H9 (cell line): ENCODE results near the gene FGF4. TPM values are rescaled to one million over a fixed set of nuclear protein-coding genes. Genes with fewer than 3 reads are reported as not detected.

Experiments
- DNase-seq: peaks from one replicate; pipeline ENCODE4 v3.0.0-alpha.2; 2017
- H2AFZ ChIP-seq: one replicate; pipeline ENCODE4 v1.6.1; 2013; ENCODE audit warnings: mild to moderate bottlenecking, low read length, control low read depth, moderate library complexity
- H2AK5ac ChIP-seq: 2 replicates; pipeline ENCODE4 v1.6.1; 2013; ENCODE audit warnings: low read length, control low read depth, mixed read lengths; ENCODE audit not compliant: insufficient read length
- H2BK120ac ChIP-seq: one replicate; pipeline ENCODE4 v1.6.1; 2013; ENCODE audit warnings: low read depth, mild to moderate bottlenecking, low read length, control low read depth, inconsistent platforms; ENCODE audit not compliant: poor library complexity, severe bottlenecking
- H2BK12ac ChIP-seq: 2 replicates; pipeline ENCODE4 v1.6.1; 2013; ENCODE audit warnings: low read length, control low read depth, mixed read lengths, low read depth; ENCODE audit not compliant: insufficient read length
- H2BK15ac ChIP-seq: 2 replicates; pipeline ENCODE4 v1.6.1; 2013; ENCODE audit warnings: low read depth, low read length, control low read depth
- H2BK20ac ChIP-seq: one replicate; pipeline ENCODE4 v1.6.1; 2013; ENCODE audit warnings: low read depth, mild to moderate bottlenecking, low read length, control low read depth, inconsistent platforms; ENCODE audit not compliant: poor library complexity, severe bottlenecking
- H2BK5ac ChIP-seq: 2 replicates; pipeline ENCODE4 v1.6.1; 2013; ENCODE audit warnings: low read length, control low read depth, mixed read lengths; ENCODE audit not compliant: insufficient read length
- H3K14ac ChIP-seq: 2 replicates; pipeline ENCODE4 v1.6.1; 2013; ENCODE audit warnings: low read length, control low read depth; ENCODE audit not compliant: insufficient read depth
- H3K18ac ChIP-seq: 2 replicates; pipeline ENCODE4 v1.6.1; 2013; ENCODE audit warnings: low read depth, mild to moderate bottlenecking, mixed read lengths, low read length, control low read depth; ENCODE audit not compliant: insufficient read length
- H3K23ac ChIP-seq: 2 replicates; pipeline ENCODE4 v1.6.1; 2013; ENCODE audit warnings: low read length, control low read depth, mixed read lengths, low read depth; ENCODE audit not compliant: insufficient read length
- H3K23me2 ChIP-seq: 2 replicates; pipeline ENCODE4 v1.6.1; 2013; ENCODE audit warnings: low read depth, mild to moderate bottlenecking, mixed read lengths, low read length, control low read depth; ENCODE audit not compliant: insufficient read length, poor library complexity, severe bottlenecking
- H3K27ac ChIP-seq: 2 replicates; pipeline ENCODE4 v1.5.1; 2013; ENCODE audit warnings: low read length, control low read depth, mixed read lengths, low read depth; ENCODE audit not compliant: insufficient read length
- H3K27me3 ChIP-seq: 2 replicates; pipeline ENCODE4 v1.6.1; 2013; ENCODE audit warnings: low read length, control low read depth, inconsistent platforms; ENCODE audit not compliant: insufficient read depth
- H3K4ac ChIP-seq: 2 replicates; pipeline ENCODE4 v1.6.1; 2013; ENCODE audit warnings: low read depth, mild to moderate bottlenecking, control low read depth, inconsistent platforms, low read length, moderate library complexity
- H3K4me1 ChIP-seq: 2 replicates; pipeline ENCODE4 v1.6.1; 2013; ENCODE audit warnings: low read length, control low read depth, inconsistent platforms; ENCODE audit not compliant: insufficient read depth
- H3K4me2 ChIP-seq: 2 replicates; pipeline ENCODE4 v1.6.1; 2013; ENCODE audit warnings: low read length, control low read depth, mixed read lengths; ENCODE audit not compliant: insufficient read length, insufficient read depth
- H3K56ac ChIP-seq: 2 replicates; pipeline ENCODE4 v1.6.1; 2013; ENCODE audit warnings: low read depth, mild to moderate bottlenecking, mixed read lengths, low read length, control low read depth; ENCODE audit not compliant: insufficient read length
- H3K79me1 ChIP-seq: 2 replicates; pipeline ENCODE4 v1.6.1; 2013; ENCODE audit warnings: low read depth, mild to moderate bottlenecking, moderate library complexity, low read length, control low read depth, inconsistent platforms; ENCODE audit not compliant: insufficient read depth, poor library complexity, severe bottlenecking
- H3K79me2 ChIP-seq: 2 replicates; pipeline ENCODE4 v1.6.1; 2013; ENCODE audit warnings: low read length, control low read depth, inconsistent platforms; ENCODE audit not compliant: insufficient read depth
- H3K9ac ChIP-seq: 2 replicates; pipeline ENCODE4 v1.6.1; 2013; ENCODE audit warnings: low read length, control low read depth, mixed read lengths; ENCODE audit not compliant: insufficient read length; ENCODE audit errors: extremely low read depth
- H3K9me3 ChIP-seq: one replicate; pipeline ENCODE4 v1.6.1; 2013; ENCODE audit warnings: low read depth, low read length, inconsistent platforms; ENCODE audit not compliant: control insufficient read depth
- H3T11ph ChIP-seq: one replicate; pipeline ENCODE4 v1.6.1; 2013; ENCODE audit warnings: mild to moderate bottlenecking, low read length, control low read depth, inconsistent platforms
- H4K20me1 ChIP-seq: one replicate; pipeline ENCODE4 v1.6.1; 2013; ENCODE audit not compliant: control insufficient read depth, insufficient read length, insufficient read depth
- H4K5ac ChIP-seq: 2 replicates; pipeline ENCODE4 v1.6.1; 2013; ENCODE audit warnings: low read depth, mild to moderate bottlenecking, mixed read lengths, low read length, control low read depth; ENCODE audit not compliant: insufficient read length
- H4K8ac ChIP-seq: replicated peaks from 2 replicates; pipeline ENCODE4 v1.6.1; 2013; ENCODE audit warnings: low read length, control low read depth, mixed read lengths, low read depth; ENCODE audit not compliant: insufficient read length
- H4K91ac ChIP-seq: 2 replicates; pipeline ENCODE4 v1.6.1; 2013; ENCODE audit warnings: low read depth, mild to moderate bottlenecking, moderate library complexity, mixed read lengths, low read length, control low read depth; ENCODE audit not compliant: insufficient read length
- H3K27ac Mint-ChIP-seq, 3 experiments: 2 replicates in 2 of 3; 3 replicates in 1 of 3; pipeline ENCODE4 v1.8.0; 2020 to 2021; ENCODE audit warnings: mixed read lengths in 3 of 3, mild to moderate bottlenecking in 1 of 3, moderate library complexity in 1 of 3
- H3K27me3 Mint-ChIP-seq: 2 replicates; pipeline ENCODE4 v1.8.0; 2021; ENCODE audit warnings: low read depth, mild to moderate bottlenecking, moderate library complexity, mixed read lengths
- H3K36me3 Mint-ChIP-seq, 3 experiments: 2 replicates in 2 of 3; 3 replicates in 1 of 3; pipeline ENCODE4 v1.8.0; 2020 to 2021; ENCODE audit warnings: low read depth in 3 of 3, mixed read lengths in 3 of 3; ENCODE audit not compliant: insufficient read depth in 1 of 3
- H3K4me1 Mint-ChIP-seq, 2 experiments: 2 replicates each; pipeline ENCODE4 v1.8.0; 2020; ENCODE audit warnings: mixed read lengths in 2 of 2
- H3K4me3 Mint-ChIP-seq, 2 experiments: 2 replicates in 1 of 2; 3 replicates in 1 of 2; pipeline ENCODE4 v1.8.0; 2020 to 2021; ENCODE audit warnings: mild to moderate bottlenecking in 2 of 2, mixed read lengths in 2 of 2, moderate library complexity in 1 of 2
- H3K9me3 Mint-ChIP-seq, 2 experiments: 2 replicates in 1 of 2; 3 replicates in 1 of 2; pipeline ENCODE4 v1.8.0; 2020; ENCODE audit warnings: mild to moderate bottlenecking in 2 of 2, mixed read lengths in 2 of 2, moderate library complexity in 1 of 2
- CTCF ChIP-seq: fragments of 200-600 bp; sonication (generic); conservative IDR thresholded peaks from 3 replicates; pipeline ENCODE4 v1.8.0; 2021; ENCODE audit warnings: antibody characterized with exemption, mild to moderate bottlenecking
- WGBS: extraction: QIAGEN DNeasy Blood & Tissue Kit; methylation state at CpG from one replicate; pipeline ENCODE4 v1.1.7; 2013; ENCODE audit warnings: missing lambda C conversion rate, low lambda C conversion rate, mixed read lengths; ENCODE audit not compliant: insufficient read length; ENCODE audit errors: extremely low coverage; 5-methylcytosine and 5-hydroxymethylcytosine counted together
- total RNA-seq: library from RNA; stranded (reverse); gene quantifications from 2 replicates; pipeline ENCODE4 v1.2.1, GENCODE V29; 2021

FGF4 gene
- total RNA-seq, 1 experiment from 2014 or later: 0.68 TPM

DNA sequence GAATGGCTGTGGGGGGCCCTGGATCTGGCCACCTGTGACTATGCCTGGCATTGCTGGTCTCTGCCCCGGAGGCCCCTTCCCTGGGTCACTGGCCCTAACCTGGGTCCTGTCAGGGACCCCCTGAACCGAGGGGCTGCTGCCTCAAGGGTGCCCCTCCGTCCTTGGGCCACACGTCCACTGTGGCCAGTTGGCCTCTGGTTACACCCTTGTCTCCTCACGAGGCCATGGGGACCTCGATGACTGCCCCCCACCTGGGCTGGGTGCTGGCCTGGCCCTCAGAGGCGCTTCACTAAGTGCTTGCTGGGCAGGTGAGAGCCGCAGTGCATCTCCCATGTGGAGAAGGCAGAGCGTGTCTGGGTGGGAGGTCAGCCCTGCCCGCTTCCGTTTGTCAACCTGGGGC, 44.0 kb downstream of the FGF4 start:
- H3K27me3 ChIP-seq: no peaks in the 10 kb centered on the region
- no peak overlapping the region for H3K23ac ChIP-seq
- no peaks in the 10 kb centered on the region for H4K20me1 ChIP-seq
- no peak overlapping the region for H2BK15ac ChIP-seq
- H3K27ac Mint-ChIP-seq: no peak overlapping the region
- H3K9me3 ChIP-seq: no peaks in the 10 kb centered on the region
- H3K56ac ChIP-seq: no peak overlapping the region
- peaks cover 10% of the 10 kb centered on the region in 2 experiments for H3K4me1 Mint-ChIP-seq
- no peak overlapping the region; the same call in 1 of the 2 replicates for H3K14ac ChIP-seq
- H3K9ac ChIP-seq: no peak overlapping the region
- no peaks in the 10 kb centered on the region for H3K23me2 ChIP-seq
- no CpG with 5 or more reads among the region's 11 CpGs for WGBS
- no peaks in the 10 kb centered on the region for H3K4me1 ChIP-seq
- no peaks in the 10 kb centered on the region for H3K79me1 ChIP-seq
- no peak overlapping the region for H4K5ac ChIP-seq
- H3K4me3 Mint-ChIP-seq: no peak overlapping the region
- H3T11ph ChIP-seq: no peak overlapping the region
- no peak overlapping the region for H2BK120ac ChIP-seq
- H3K27me3 Mint-ChIP-seq: peaks cover 29% of the 10 kb centered on the region
- H2BK20ac ChIP-seq: no peak overlapping the region
- no peak overlapping the region for H3K4me2 ChIP-seq
- H2AFZ ChIP-seq: no peak overlapping the region
- H3K9me3 Mint-ChIP-seq: peaks cover 12 to 17% of the 10 kb centered on the region in 2 experiments
- H3K27ac ChIP-seq: no peak overlapping the region
- no peak for DNase-seq
- H2AK5ac ChIP-seq: no peak overlapping the region
- H3K4ac ChIP-seq: no peak overlapping the region
- no peak overlapping the region for H2BK12ac ChIP-seq
- H2BK5ac ChIP-seq: no peak overlapping the region
- no peak for TF ChIP-seq CTCF
- H4K91ac ChIP-seq: no peak overlapping the region
- H3K18ac ChIP-seq: no peak overlapping the region
- peaks cover 0 to 7% (median 0%) of the 10 kb centered on the region in 3 experiments; a peak in 3 of 7 replicates for H3K36me3 Mint-ChIP-seq
- H3K79me2 ChIP-seq: no peaks in the 10 kb centered on the region
- no peak overlapping the region for H4K8ac ChIP-seq
